GM19043 (cell line): ENCODE data around the gene CENPT.
"Not testable (repeated sequence)": the region's sequence is repeated elsewhere in the genome, so short reads cannot be mapped to it uniquely, and the experiment has no call there.

ENCODE experiments used
- ATAC-seq: cut with Tn5 transposase; IDR thresholded peaks from one replicate; pipeline ENCODE4 v1.9.1; 2021; ENCODE audit warnings: low read depth; ENCODE audit not compliant: unreplicated experiment

Gene CENPT

GRCh38 chr16:67878232-67878631 lies 30.7 kb upstream of the CENPT start:
- no peak for ATAC-seq

- ATAC-seq: no peak
These were observed 29.6 kb upstream of the CENPT start for GRCh38 chr16:67877064-67877463.

- ATAC-seq: no peak
These were observed 26.9 kb upstream of the CENPT start for GRCh38 chr16:67874372-67874771.

GRCh38 chr16:67873435-67874370 lies 26.2 kb upstream of the CENPT start:
- ATAC-seq: no peak

- ATAC-seq: peak; percentile 79
These were observed 25.3 kb upstream of the CENPT start, which contains the start of gene EDC4 for GRCh38 chr16:67872631-67873434. Gene EDC4, plus strand, starts transcription at chr16:67873052. Its CDS starts 210 bp downstream, at chr16:67873262.

- ATAC-seq: no peak
These were observed 24.7 kb upstream of the CENPT start for GRCh38 chr16:67872131-67872630.

GRCh38 chr16:67871256-67871655 lies 23.8 kb upstream of the CENPT start:
- no peak for ATAC-seq

- ATAC-seq: no peak
These were observed 22.2 kb upstream of the CENPT start for GRCh38 chr16:67869653-67870052.

GRCh38 chr16:67868290-67868689 lies 20.8 kb upstream of the CENPT start:
- ATAC-seq: no peak

GRCh38 chr16:67865318-67865717 lies 17.8 kb upstream of the CENPT start:
- no peak for ATAC-seq

GRCh38 chr16:67864594-67864993 lies 17.1 kb upstream of the CENPT start:
- ATAC-seq: no peak

GRCh38 chr16:67864044-67864443 lies 16.6 kb upstream of the CENPT start:
- ATAC-seq: not testable (repeated sequence)

GRCh38 chr16:67862623-67863583 lies 15.4 kb upstream of the CENPT start:
- no peak for ATAC-seq

- no peak for ATAC-seq
These were observed 14.4 kb upstream of the CENPT start for GRCh38 chr16:67861877-67862276.

GRCh38 chr16:67860589-67861398 lies 13.3 kb upstream of the CENPT start:
- ATAC-seq: no peak

GRCh38 chr16:67858500-67858899 lies 11.0 kb upstream of the CENPT start:
- no peak for ATAC-seq

- ATAC-seq: no peak
These were observed 10.2 kb upstream of the CENPT start for GRCh38 chr16:67857547-67858233.

- no peak for ATAC-seq
These were observed 9.5 kb upstream of the CENPT start for GRCh38 chr16:67856927-67857546.
